ENCODE measurements around the gene DOCK1.

DNA sequence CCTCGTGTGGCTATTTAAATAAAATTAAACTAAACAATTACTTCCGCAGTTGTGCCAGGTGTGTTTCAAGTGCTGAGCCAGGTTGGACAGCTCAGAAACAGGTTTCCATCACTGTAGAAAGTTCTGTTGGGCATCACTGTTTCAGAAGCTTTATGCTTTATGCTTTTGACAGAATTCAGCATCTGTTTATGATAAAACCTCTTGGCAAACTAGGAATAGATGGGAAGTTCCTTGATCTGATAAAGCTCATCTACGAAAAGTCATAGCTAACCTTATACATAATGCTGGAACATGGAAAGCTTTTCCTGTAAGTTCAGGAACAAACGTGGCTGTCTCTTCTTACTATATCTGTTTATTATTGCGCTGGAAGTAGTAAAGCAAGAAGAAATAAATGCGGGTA is 143.4 kb downstream of the DOCK1 start:
- TF ChIP-seq, protein P1, sequence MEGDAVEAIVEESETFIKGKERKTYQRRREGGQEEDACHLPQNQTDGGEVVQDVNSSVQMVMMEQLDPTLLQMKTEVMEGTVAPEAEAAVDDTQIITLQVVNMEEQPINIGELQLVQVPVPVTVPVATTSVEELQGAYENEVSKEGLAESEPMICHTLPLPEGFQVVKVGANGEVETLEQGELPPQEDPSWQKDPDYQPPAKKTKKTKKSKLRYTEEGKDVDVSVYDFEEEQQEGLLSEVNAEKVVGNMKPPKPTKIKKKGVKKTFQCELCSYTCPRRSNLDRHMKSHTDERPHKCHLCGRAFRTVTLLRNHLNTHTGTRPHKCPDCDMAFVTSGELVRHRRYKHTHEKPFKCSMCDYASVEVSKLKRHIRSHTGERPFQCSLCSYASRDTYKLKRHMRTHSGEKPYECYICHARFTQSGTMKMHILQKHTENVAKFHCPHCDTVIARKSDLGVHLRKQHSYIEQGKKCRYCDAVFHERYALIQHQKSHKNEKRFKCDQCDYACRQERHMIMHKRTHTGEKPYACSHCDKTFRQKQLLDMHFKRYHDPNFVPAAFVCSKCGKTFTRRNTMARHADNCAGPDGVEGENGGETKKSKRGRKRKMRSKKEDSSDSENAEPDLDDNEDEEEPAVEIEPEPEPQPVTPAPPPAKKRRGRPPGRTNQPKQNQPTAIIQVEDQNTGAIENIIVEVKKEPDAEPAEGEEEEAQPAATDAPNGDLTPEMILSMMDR (IDR thresholded peaks at IDR 0.05): no peak
- no peak for TF ChIP-seq ZFX (IDR thresholded peaks at IDR 0.05; ENCODE audit: borderline replicate concordance)

Data from 22Rv1 (cell line).